Endothelial cell of umbilical vein (primary cell): ENCODE measurements around the gene POLR3C. TPM values are rescaled to one million over a fixed set of nuclear protein-coding genes. Genes with fewer than 3 reads are reported as not detected.

Experiments used
- BruUV-seq: library from RNA; stranded (reverse); fragments of 400-500 nt; replicated peaks from 2 replicates; lab custom pipeline; 2021; lab: Mats Ljungman, UMichigan
- CTCF ChIA-PET: fragments of 300-600, 350-600 bp; sonication (Branson Sonifier 250); formaldehyde crosslinking; loops from one replicate; lab custom pipeline; 2021; ENCODE audit warnings: antibody characterized with exemption, inconsistent platforms; lab: Charles Lee
- POLR2A ChIA-PET: fragments of 300-600, 350-600 bp; sonication (Branson Sonifier 250); formaldehyde crosslinking; loops from one replicate; lab custom pipeline; 2021; ENCODE audit warnings: antibody characterized with exemption, inconsistent platforms; lab: Charles Lee
- DNase-seq: peaks from one replicate; pipeline ENCODE4 v3.0.0-alpha.2; 2011; ENCODE audit warnings: low read depth, low spot score
- FAIRE-seq: peaks from 2 replicates; lab custom pipeline; 2011; peaks lifted over from hg19 to GRCh38; lab: Jason Lieb, UNC
- H2AFZ ChIP-seq: 2 replicates; pipeline ENCODE4 v1.6.0; 2012; ENCODE audit warnings: low read depth, low read length, control low read depth, inconsistent platforms
- H3K27ac ChIP-seq: 2 replicates; pipeline ENCODE4 v1.5.1; 2011; ENCODE audit warnings: low read depth, mild to moderate bottlenecking, control low read depth, low read length, moderate library complexity; ENCODE audit not compliant: insufficient read depth
- H3K27me3 ChIP-seq, 2 experiments: 2 replicates each; pipeline versions ENCODE4 v1.6.0 to v1.6.1; 2011; ENCODE audit warnings: low read length in 2 of 2, mixed read lengths in 1 of 2; ENCODE audit not compliant: control insufficient read depth in 2 of 2, insufficient read depth in 2 of 2
- H3K36me3 ChIP-seq, 2 experiments: 2 replicates in 1 of 2; 3 replicates in 1 of 2; pipeline ENCODE4 v1.5.1; 2011; ENCODE audit warnings: low read length in 2 of 2, mild to moderate bottlenecking in 1 of 2, moderate library complexity in 1 of 2; ENCODE audit not compliant: control insufficient read depth in 2 of 2, insufficient read depth in 2 of 2; ENCODE audit errors: extremely low read depth in 1 of 2
- H3K4me1 ChIP-seq: 3 replicates; pipeline ENCODE4 v1.5.1; 2011; ENCODE audit warnings: mild to moderate bottlenecking, low read length; ENCODE audit not compliant: control insufficient read depth, insufficient read depth; ENCODE audit errors: extremely low read depth
- H3K4me2 ChIP-seq: 2 replicates; pipeline ENCODE4 v1.6.1; 2011; ENCODE audit warnings: low read length, control low read depth, mixed read lengths; ENCODE audit not compliant: insufficient read depth
- H3K4me3 ChIP-seq, 3 experiments: fragments of 200-600 bp in 1 of 3; sonication (generic), shearing (Covaris generic) in 1 of 3; replicated peaks in 1 of 3; 2 replicates each; pipeline ENCODE4 v1.5.1; 2011 to 2016; ENCODE audit warnings: control low read depth in 3 of 3, low read length in 3 of 3, mild to moderate bottlenecking in 2 of 3, inconsistent platforms in 1 of 3, low read depth in 1 of 3, moderate library complexity in 1 of 3; ENCODE audit not compliant: insufficient read depth in 1 of 3
- H3K79me2 ChIP-seq: 2 replicates; pipeline ENCODE4 v1.6.0; 2012; ENCODE audit warnings: low read length, inconsistent platforms; ENCODE audit not compliant: control insufficient read depth, insufficient read depth
- H3K9ac ChIP-seq: replicated peaks from 2 replicates; pipeline ENCODE3; 2011; ENCODE audit warnings: low read length, control low read depth; ENCODE audit not compliant: insufficient read depth; ENCODE audit errors: extremely low read depth
- H3K9me1 ChIP-seq: replicated peaks from 3 replicates; pipeline ENCODE4 v1.6.0; 2011; ENCODE audit warnings: mild to moderate bottlenecking, low read length; ENCODE audit not compliant: control insufficient read depth, insufficient read depth; ENCODE audit errors: extremely low read depth
- H3K9me3 ChIP-seq: replicated peaks from 2 replicates; pipeline ENCODE4 v1.5.1; 2012; ENCODE audit warnings: low read length, inconsistent platforms; ENCODE audit not compliant: control insufficient read depth, insufficient read depth
- H4K20me1 ChIP-seq: replicated peaks from 2 replicates; pipeline ENCODE3; 2011; ENCODE audit warnings: mild to moderate bottlenecking, low read length; ENCODE audit not compliant: control insufficient read depth, insufficient read depth; ENCODE audit errors: extremely low read depth
- CTCF ChIP-seq, 2 donors: IDR thresholded peaks; 1 replicate in 1 of 2; 2 replicates in 1 of 2; pipeline ENCODE4 v1.5.1; 2011; ENCODE audit warnings: low read length in 2 of 2, mild to moderate bottlenecking in 2 of 2, moderate library complexity in 2 of 2, control low read depth in 1 of 2, inconsistent platforms in 1 of 2, low read depth in 1 of 2; ENCODE audit not compliant: insufficient read depth in 1 of 2; ENCODE audit errors: extremely low read depth in 1 of 2
- EZH2 ChIP-seq: IDR thresholded peaks from 2 replicates; pipeline ENCODE4 v1.6.1; 2012; ENCODE audit warnings: borderline replicate concordance, low read depth, mild to moderate bottlenecking, moderate library complexity, low read length, inconsistent platforms; ENCODE audit not compliant: severe bottlenecking
- FOS ChIP-seq: IDR thresholded peaks from 2 replicates; pipeline ENCODE4 v1.6.1; 2011; ENCODE audit warnings: mild to moderate bottlenecking, low read length, moderate library complexity, borderline replicate concordance; ENCODE audit not compliant: insufficient read depth
- GATA2 ChIP-seq: IDR thresholded peaks from 2 replicates; pipeline ENCODE4 v1.7.0; 2011; ENCODE audit warnings: low read depth, mild to moderate bottlenecking, moderate library complexity, mixed read lengths, low read length; ENCODE audit not compliant: insufficient read length, insufficient read depth
- JUN ChIP-seq: IDR thresholded peaks from 2 replicates; pipeline ENCODE4 v1.6.1; 2011; ENCODE audit warnings: borderline replicate concordance, low read depth; ENCODE audit not compliant: insufficient read length, insufficient read depth
- MAX ChIP-seq: IDR thresholded peaks from 2 replicates; pipeline ENCODE4 v1.6.1; 2011; ENCODE audit not compliant: insufficient read depth, insufficient read length
- MYC ChIP-seq: IDR thresholded peaks from one replicate; pipeline ENCODE4 v1.6.1; 2011; ENCODE audit warnings: mild to moderate bottlenecking, low read depth, low read length
- POLR2A ChIP-seq: IDR thresholded peaks from 2 replicates; pipeline ENCODE4 v1.6.1; 2012; ENCODE audit warnings: low read depth, mild to moderate bottlenecking, control low read depth, low read length
- POLR2AphosphoS5 ChIP-seq: IDR thresholded peaks from 2 replicates; pipeline ENCODE4 v1.6.1; 2012; ENCODE audit warnings: low read depth, mild to moderate bottlenecking, control low read depth, low read length, moderate library complexity; ENCODE audit not compliant: insufficient read depth
- dilution Hi-C: fragments of 300-500 bp; cut with MboI; formaldehyde crosslinking; loops from one replicate; pipeline ENCODE4 v1.15.0; 2019; ENCODE audit warnings: low sequenced_read_pairs; ENCODE audit not compliant: extremely low pct_ligation_motif_present
- intact Hi-C: fragments of 100-400 bp; cut with micrococcal nuclease; formaldehyde crosslinking; loops from one replicate; pipeline ENCODE4 v1.10.0; 2022
- polyA plus RNA-seq, 4 experiments: library from polyadenylated mRNA; depleted of rRNA in 3 of 4; stranded (reverse) in 3 of 4; unstranded in 1 of 4; fragments of >200 nt; gene quantifications; 2 replicates each; pipeline versions ENCODE4 v1.2.1 to v1.2.3, GENCODE V29; 2011 to 2012; ENCODE audit warnings: missing spikeins in 1 of 4
- total RNA-seq: library from RNA; stranded (reverse); gene quantifications from 2 replicates; pipeline ENCODE4 v1.2.3, GENCODE V29; 2021

POLR3C gene
- total and polyA plus RNA-seq, 2 donors (not counting 3 experiments of a cell fraction or from before 2014, with no cell fraction given): 28.4 to 30.4 TPM

GRCh38 chr1:145863282-145864018 lies 39.5 kb downstream of the POLR3C start:
- ChIA-PET POLR2A (no interaction called here), CTCF (interaction anchor here (1.3 to 4.2 kb wide), 5 partner anchors 8 to 28 kb away, joined by 3 to 13 read pairs (median 5); partner anchors contain the start of gene NUDT17)
- Histone ChIP-seq H4K20me1 (no peaks in the 10 kb centered on the region), H3K9ac (no peak overlapping the region), H3K4me2 (no peak overlapping the region), H2AFZ (no peak overlapping the region), H3K4me3 (no peak overlapping the region), H3K27me3 (peaks cover 7 to 11% of the 10 kb centered on the region in 2 experiments), H3K36me3 (no peaks in the 10 kb centered on the region), H3K4me1 (peaks cover 8% of the 10 kb centered on the region), H3K9me1 (no peaks in the 10 kb centered on the region), H3K79me2 (peaks cover under 1% of the 10 kb centered on the region), H3K9me3 (no peaks in the 10 kb centered on the region), H3K27ac (no peak overlapping the region)
- no peak for FAIRE-seq
- DNase-seq: no peak
- BruUV-seq: no TSS peak
- intact Hi-C loops (no loop called here), dilution Hi-C loops (no loop called here)
- TF ChIP-seq JUN: no peak
- TF ChIP-seq FOS: no peak
- TF ChIP-seq MYC: no peak
- no peak for TF ChIP-seq MAX
- no peak for TF ChIP-seq POLR2AphosphoS5
- no peak for TF ChIP-seq GATA2
- no peak for TF ChIP-seq EZH2
- no peak for TF ChIP-seq POLR2A
- no peak for TF ChIP-seq CTCF (IDR thresholded peaks at IDR 0.05; ENCODE audit: extremely low read depth in 1 of 2, insufficient read depth in 1 of 2, low read depth in 1 of 2, low read length in 2 of 2)
